A549 (cell line): ENCODE results near the gene ADPRHL1. TPM values are rescaled to one million over a fixed set of nuclear protein-coding genes. Genes with fewer than 3 reads are reported as not detected.

ENCODE experiments used
- ATAC-seq, 2 experiments: fragments of 200-7000 bp in 1 of 2; fragments of >200 bp in 1 of 2; cut with Nextera tagmentation in 1 of 2; cut with Tn5 transposase in 1 of 2; 3 replicates each; pipeline versions ENCODE4 v1.8.0 to v1.9.1; 2018 to 2020; ENCODE audit warnings: mild to moderate bottlenecking in 1 of 2, moderate library complexity in 1 of 2
- CTCF ChIA-PET: fragments of 300-600 bp; sonication (Branson Sonifier 250); formaldehyde crosslinking; extraction: SDS; loops from one replicate; lab custom pipeline; 2021; ENCODE audit warnings: antibody characterized with exemption, inconsistent platforms; lab: Yijun Ruan, JAX
- POLR2A ChIA-PET: fragments of 350-600 bp; formaldehyde crosslinking; extraction: SDS; loops from one replicate; lab custom pipeline; 2021; ENCODE audit warnings: antibody characterized with exemption, inconsistent platforms; lab: Yijun Ruan, JAX
- DNase-seq, 2 experiments: peaks; one replicate each; pipeline versions ENCODE4 v3.0.0 to v3.0.0-alpha.2; 2011 to 2016; ENCODE audit warnings: low read depth in 1 of 2, low spot score in 1 of 2
- FAIRE-seq: peaks from 2 replicates; lab custom pipeline; 2011; peaks lifted over from hg19 to GRCh38; lab: Jason Lieb, UNC
- H3K27ac ChIP-seq, 2 experiments: fragments of >200 bp; sonication (Bioruptor Twin); formaldehyde crosslinking; 3 replicates each; pipeline ENCODE4 v1.5.1; 2016 to 2017
- H3K4me1 ChIP-seq: fragments of >200 bp; sonication (Bioruptor Twin); formaldehyde crosslinking; 3 replicates; pipeline ENCODE4 v1.6.1; 2016
- H3K4me2 ChIP-seq: fragments of >200 bp; sonication (Bioruptor Twin); formaldehyde crosslinking; 3 replicates; pipeline ENCODE4 v1.6.1; 2016
- H3K4me3 ChIP-seq: fragments of >200 bp; sonication (Bioruptor Twin); formaldehyde crosslinking; 3 replicates; pipeline ENCODE4 v1.5.1; 2016
- H3K9me3 ChIP-seq: fragments of >200 bp; sonication (Bioruptor Twin); formaldehyde crosslinking; 3 replicates; pipeline ENCODE4 v1.6.1; 2016
- ATOH8 ChIP-seq: fragments of 250-450 bp; sonication (Bioruptor Pico); IDR thresholded peaks from 2 replicates; pipeline ENCODE4 v1.5.0; 2020; ENCODE audit warnings: low read depth, mild to moderate bottlenecking, moderate library complexity
- BCL3 ChIP-seq: fragments of >200 bp; sonication (Bioruptor Twin); formaldehyde crosslinking; IDR thresholded peaks from 3 replicates; pipeline ENCODE4 v1.6.1; 2016
- BHLHE40 ChIP-seq: IDR thresholded peaks from 2 replicates; pipeline ENCODE4 v1.6.1; 2012; ENCODE audit warnings: low read depth, low read length, inconsistent platforms
- CHD4 ChIP-seq: fragments of 200-600 bp; sonication (generic); IDR thresholded peaks from 2 replicates; pipeline ENCODE4 v1.6.1; 2016; ENCODE audit warnings: antibody characterized with exemption, mild to moderate bottlenecking, borderline replicate concordance
- E2F6 ChIP-seq: IDR thresholded peaks from 2 replicates; pipeline ENCODE4 v1.6.1; 2012; ENCODE audit warnings: low read depth, borderline replicate concordance
- EHF ChIP-seq: fragments of 250-450 bp; sonication (Bioruptor Pico); IDR thresholded peaks from 2 replicates; pipeline ENCODE4 v1.5.0; 2020; ENCODE audit warnings: mild to moderate bottlenecking
- ESRRA ChIP-seq: fragments of 150-350 bp; IDR thresholded peaks from 2 replicates; pipeline ENCODE4 v1.6.1; 2014; ENCODE audit warnings: mild to moderate bottlenecking, low read length, borderline replicate concordance
- FOSL2 ChIP-seq, 2 experiments: fragments of 450-650 bp in 1 of 2; fragments of >200 bp in 1 of 2; sonication (Bioruptor Twin) in 1 of 2; formaldehyde crosslinking; IDR thresholded peaks; 2 replicates each; pipeline versions ENCODE4 v1.5.0 to v1.6.1; 2016 to 2020; ENCODE audit warnings: mild to moderate bottlenecking in 1 of 2, moderate library complexity in 1 of 2
- FOXS1 ChIP-seq: fragments of 250-450 bp; sonication (Bioruptor Pico); IDR thresholded peaks from 2 replicates; pipeline ENCODE4 v1.5.0; 2020; ENCODE audit warnings: mild to moderate bottlenecking, moderate library complexity
- HDAC2 ChIP-seq: fragments of 200-600 bp; sonication (generic); IDR thresholded peaks from 2 replicates; pipeline ENCODE4 v1.6.1; 2016
- HEYL ChIP-seq: fragments of 250-450 bp; sonication (Bioruptor Pico); IDR thresholded peaks from 2 replicates; pipeline ENCODE4 v1.8.0; 2021; ENCODE audit warnings: mild to moderate bottlenecking, moderate library complexity
- HMGXB4 ChIP-seq: fragments of 250-450 bp; sonication (Bioruptor Pico); IDR thresholded peaks from 2 replicates; pipeline ENCODE4 v1.5.0; 2021; ENCODE audit warnings: mild to moderate bottlenecking, moderate library complexity, borderline replicate concordance
- HOXA7 ChIP-seq: fragments of 250-450 bp; sonication (Bioruptor Pico); IDR thresholded peaks from 2 replicates; pipeline ENCODE4 v1.5.0; 2020; ENCODE audit warnings: mild to moderate bottlenecking, moderate library complexity
- JUNB ChIP-seq: fragments of >200 bp; sonication (Bioruptor Twin); formaldehyde crosslinking; IDR thresholded peaks from 2 replicates; pipeline ENCODE4 v1.6.1; 2016
- KDM5A ChIP-seq: fragments of 200-600 bp; sonication (generic); IDR thresholded peaks from 2 replicates; pipeline ENCODE4 v1.6.1; 2016; ENCODE audit warnings: antibody characterized with exemption, mild to moderate bottlenecking
- MYC ChIP-seq: IDR thresholded peaks from 2 replicates; pipeline ENCODE4 v1.6.1; 2012; ENCODE audit warnings: mild to moderate bottlenecking, inconsistent platforms, low read length, improper control_type of control experiment, borderline replicate concordance
- NFE2L2 ChIP-seq: fragments of 150-350 bp; conservative IDR thresholded peaks from 2 replicates; pipeline ENCODE4 v1.6.1; 2014; ENCODE audit warnings: low read length
- POLR2A ChIP-seq: IDR thresholded peaks from 2 replicates; pipeline ENCODE4 v1.6.1; 2012; ENCODE audit warnings: mild to moderate bottlenecking, low read length
- POLR2AphosphoS2 ChIP-seq: conservative IDR thresholded peaks from 2 replicates; pipeline ENCODE4 v1.6.1; 2012; ENCODE audit warnings: low read length, improper control_type of control experiment, inconsistent platforms
- TP53 ChIP-seq: fragments of 250-450 bp; sonication (Bioruptor Pico); IDR thresholded peaks from 2 replicates; pipeline ENCODE4 v1.5.0; 2021; ENCODE audit warnings: mild to moderate bottlenecking, moderate library complexity
- ZC3H11A ChIP-seq: fragments of 450-650 bp; IDR thresholded peaks from 2 replicates; pipeline ENCODE4 v1.6.1; 2014; ENCODE audit warnings: antibody characterized with exemption, mild to moderate bottlenecking
- ZNF302 ChIP-seq: fragments of 250-450 bp; sonication (Bioruptor Pico); IDR thresholded peaks from 2 replicates; pipeline ENCODE4 v1.9.0; 2021; ENCODE audit warnings: inconsistent platforms, mild to moderate bottlenecking, moderate library complexity
- ZSCAN20 ChIP-seq: fragments of 250-450 bp; sonication (Bioruptor Pico); IDR thresholded peaks from 2 replicates; pipeline ENCODE4 v1.8.0; 2022; ENCODE audit warnings: mild to moderate bottlenecking, moderate library complexity
- WGBS: methylation state at CpG from one replicate; pipeline ENCODE4 v1.1.6; 2017; ENCODE audit errors: missing lambda C conversion rate; 5-methylcytosine and 5-hydroxymethylcytosine counted together
- polyA plus RNA-seq, 4 experiments: library from polyadenylated mRNA; depleted of rRNA in 3 of 4; stranded (reverse); fragments of >200 nt; fragmentation: RNase III in 1 of 4; extraction: RNeasy Plus Mini Kit Qiagen cat#74134 plus additional on column Dnase treatment in 1 of 4; gene quantifications; 2 replicates in 3 of 4; 3 replicates in 1 of 4; pipeline ENCODE4 v1.2.3, GENCODE V29; 2011 to 2017
- TF ChIP-seq, protein P1 (sequence below): fragments of 450-650 bp; IDR thresholded peaks from 2 replicates; pipeline ENCODE4 v1.6.1; 2014; ENCODE audit warnings: antibody characterized with exemption
- TF ChIP-seq, protein P2 (sequence below): fragments of 200-600 bp; sonication (generic); IDR thresholded peaks from 2 replicates; pipeline ENCODE4 v1.6.1; 2016; ENCODE audit warnings: antibody characterized with exemption, mild to moderate bottlenecking, moderate library complexity
- TF ChIP-seq, protein P3 (sequence below): IDR thresholded peaks from 2 replicates; pipeline ENCODE4 v1.6.1; 2012
- TF ChIP-seq, protein P4 (sequence below): IDR thresholded peaks from 2 replicates; pipeline ENCODE4 v1.6.1; 2012
- TF ChIP-seq, protein P5 (sequence below): fragments of >200 bp; sonication (Bioruptor Twin); formaldehyde crosslinking; IDR thresholded peaks from 3 replicates; pipeline ENCODE4 v1.5.1; 2016

The ADPRHL1 gene
- polyA plus RNA-seq, 2 of the 4 experiments (the other 2 are of a cell fraction), result 11.0 to 11.4 TPM

GRCh38 chr13:113493315-113493951, 40.1 kb upstream of the ADPRHL1 start:
- under 1% methylated on average over 5 of the region's 5 CpGs for WGBS
- H3K4me3 ChIP-seq, result peak overlapping the region; percentile 33; the same call in 2 of the 3 replicates
- H3K4me1 ChIP-seq, result peaks cover 37% of the 10 kb centered on the region
- POLR2A ChIA-PET, result interaction anchor here (0.6 to 1.5 kb wide), 2 partner anchors 30 to 788 kb away, joined by 3 to 4 read pairs; partner anchors contain the start of gene UPF3A
- H3K4me2 ChIP-seq, result peak overlapping the region; percentile 90
- FAIRE-seq, result no peak
- peak; percentile 67 to 87 for DNase-seq
- CTCF ChIA-PET, result interaction anchor here (0.8 kb wide), 1 partner anchor 35 kb away, joined by 3 read pairs; no protein-coding TSS in a partner anchor
- H3K9me3 ChIP-seq, result no peaks in the 10 kb centered on the region
- H3K27ac ChIP-seq, result peak overlapping the region; percentile 65 to 98
- ATAC-seq, result peak in 1 of 2 experiments; percentile 40; a peak in 3 of 6 replicates
- TF ChIP-seq NFE2L2 (no peak), HEYL (CRISPR knock-in tag) (no peak), HOXA7 (CRISPR knock-in tag) (no peak), CHD4 (no peak), ZSCAN20 (CRISPR knock-in tag) (no peak), E2F6 (no peak), BHLHE40 (no peak), TP53 (CRISPR knock-in tag) (no peak), ESRRA (no peak), POLR2AphosphoS2 (no peak), MYC (no peak), HMGXB4 (CRISPR knock-in tag) (no peak), HDAC2 (no peak), POLR2A (no peak), JUNB (peak; percentile 90), KDM5A (no peak), ZNF302 (CRISPR knock-in tag) (no peak), FOSL2 (IDR thresholded peaks at IDR 0.05) (peak; percentile 87), FOSL2 (CRISPR knock-in tag; IDR thresholded peaks at IDR 0.05) (peak; percentile 99), ATOH8 (CRISPR knock-in tag) (no peak), FOXS1 (CRISPR knock-in tag) (peak; percentile 99; the same call in 1 of the 2 replicates), BCL3 (no peak), EHF (no peak), ZC3H11A (no peak)
- TF ChIP-seq, protein P1, sequence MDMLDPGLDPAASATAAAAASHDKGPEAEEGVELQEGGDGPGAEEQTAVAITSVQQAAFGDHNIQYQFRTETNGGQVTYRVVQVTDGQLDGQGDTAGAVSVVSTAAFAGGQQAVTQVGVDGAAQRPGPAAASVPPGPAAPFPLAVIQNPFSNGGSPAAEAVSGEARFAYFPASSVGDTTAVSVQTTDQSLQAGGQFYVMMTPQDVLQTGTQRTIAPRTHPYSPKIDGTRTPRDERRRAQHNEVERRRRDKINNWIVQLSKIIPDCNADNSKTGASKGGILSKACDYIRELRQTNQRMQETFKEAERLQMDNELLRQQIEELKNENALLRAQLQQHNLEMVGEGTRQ, result no peak
- TF ChIP-seq, protein P2, sequence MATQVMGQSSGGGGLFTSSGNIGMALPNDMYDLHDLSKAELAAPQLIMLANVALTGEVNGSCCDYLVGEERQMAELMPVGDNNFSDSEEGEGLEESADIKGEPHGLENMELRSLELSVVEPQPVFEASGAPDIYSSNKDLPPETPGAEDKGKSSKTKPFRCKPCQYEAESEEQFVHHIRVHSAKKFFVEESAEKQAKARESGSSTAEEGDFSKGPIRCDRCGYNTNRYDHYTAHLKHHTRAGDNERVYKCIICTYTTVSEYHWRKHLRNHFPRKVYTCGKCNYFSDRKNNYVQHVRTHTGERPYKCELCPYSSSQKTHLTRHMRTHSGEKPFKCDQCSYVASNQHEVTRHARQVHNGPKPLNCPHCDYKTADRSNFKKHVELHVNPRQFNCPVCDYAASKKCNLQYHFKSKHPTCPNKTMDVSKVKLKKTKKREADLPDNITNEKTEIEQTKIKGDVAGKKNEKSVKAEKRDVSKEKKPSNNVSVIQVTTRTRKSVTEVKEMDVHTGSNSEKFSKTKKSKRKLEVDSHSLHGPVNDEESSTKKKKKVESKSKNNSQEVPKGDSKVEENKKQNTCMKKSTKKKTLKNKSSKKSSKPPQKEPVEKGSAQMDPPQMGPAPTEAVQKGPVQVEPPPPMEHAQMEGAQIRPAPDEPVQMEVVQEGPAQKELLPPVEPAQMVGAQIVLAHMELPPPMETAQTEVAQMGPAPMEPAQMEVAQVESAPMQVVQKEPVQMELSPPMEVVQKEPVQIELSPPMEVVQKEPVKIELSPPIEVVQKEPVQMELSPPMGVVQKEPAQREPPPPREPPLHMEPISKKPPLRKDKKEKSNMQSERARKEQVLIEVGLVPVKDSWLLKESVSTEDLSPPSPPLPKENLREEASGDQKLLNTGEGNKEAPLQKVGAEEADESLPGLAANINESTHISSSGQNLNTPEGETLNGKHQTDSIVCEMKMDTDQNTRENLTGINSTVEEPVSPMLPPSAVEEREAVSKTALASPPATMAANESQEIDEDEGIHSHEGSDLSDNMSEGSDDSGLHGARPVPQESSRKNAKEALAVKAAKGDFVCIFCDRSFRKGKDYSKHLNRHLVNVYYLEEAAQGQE, result no peak
- TF ChIP-seq, protein P3, sequence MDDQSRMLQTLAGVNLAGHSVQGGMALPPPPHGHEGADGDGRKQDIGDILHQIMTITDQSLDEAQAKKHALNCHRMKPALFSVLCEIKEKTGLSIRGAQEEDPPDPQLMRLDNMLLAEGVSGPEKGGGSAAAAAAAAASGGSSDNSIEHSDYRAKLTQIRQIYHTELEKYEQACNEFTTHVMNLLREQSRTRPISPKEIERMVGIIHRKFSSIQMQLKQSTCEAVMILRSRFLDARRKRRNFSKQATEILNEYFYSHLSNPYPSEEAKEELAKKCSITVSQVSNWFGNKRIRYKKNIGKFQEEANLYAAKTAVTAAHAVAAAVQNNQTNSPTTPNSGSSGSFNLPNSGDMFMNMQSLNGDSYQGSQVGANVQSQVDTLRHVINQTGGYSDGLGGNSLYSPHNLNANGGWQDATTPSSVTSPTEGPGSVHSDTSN, result no peak
- TF ChIP-seq, protein P4, sequence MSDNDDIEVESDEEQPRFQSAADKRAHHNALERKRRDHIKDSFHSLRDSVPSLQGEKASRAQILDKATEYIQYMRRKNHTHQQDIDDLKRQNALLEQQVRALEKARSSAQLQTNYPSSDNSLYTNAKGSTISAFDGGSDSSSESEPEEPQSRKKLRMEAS, result peak; percentile 88
- TF ChIP-seq, protein P5, sequence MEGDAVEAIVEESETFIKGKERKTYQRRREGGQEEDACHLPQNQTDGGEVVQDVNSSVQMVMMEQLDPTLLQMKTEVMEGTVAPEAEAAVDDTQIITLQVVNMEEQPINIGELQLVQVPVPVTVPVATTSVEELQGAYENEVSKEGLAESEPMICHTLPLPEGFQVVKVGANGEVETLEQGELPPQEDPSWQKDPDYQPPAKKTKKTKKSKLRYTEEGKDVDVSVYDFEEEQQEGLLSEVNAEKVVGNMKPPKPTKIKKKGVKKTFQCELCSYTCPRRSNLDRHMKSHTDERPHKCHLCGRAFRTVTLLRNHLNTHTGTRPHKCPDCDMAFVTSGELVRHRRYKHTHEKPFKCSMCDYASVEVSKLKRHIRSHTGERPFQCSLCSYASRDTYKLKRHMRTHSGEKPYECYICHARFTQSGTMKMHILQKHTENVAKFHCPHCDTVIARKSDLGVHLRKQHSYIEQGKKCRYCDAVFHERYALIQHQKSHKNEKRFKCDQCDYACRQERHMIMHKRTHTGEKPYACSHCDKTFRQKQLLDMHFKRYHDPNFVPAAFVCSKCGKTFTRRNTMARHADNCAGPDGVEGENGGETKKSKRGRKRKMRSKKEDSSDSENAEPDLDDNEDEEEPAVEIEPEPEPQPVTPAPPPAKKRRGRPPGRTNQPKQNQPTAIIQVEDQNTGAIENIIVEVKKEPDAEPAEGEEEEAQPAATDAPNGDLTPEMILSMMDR, result no peak
